ENCODE results near the gene IL4I1. TPM values are rescaled to one million over a fixed set of nuclear protein-coding genes. Genes with fewer than 3 reads are reported as not detected.

Gene IL4I1
- total RNA-seq, 1 donor from 2014 or later, result 1.9 TPM

- DNase-seq (ENCODE audit: low spot score), result peak; percentile 60
Measured at GRCh38 chr19:49851456-49852259, 45.0 kb downstream of the IL4I1 start.

GRCh38 chr19:49850487-49851342 lies 46.0 kb downstream of the IL4I1 start, which contains the start of gene PTOV1:
TSS of gene PTOV1 (plus strand) at chr19:49851159.
- DNase-seq (ENCODE audit: low spot score), result peak; percentile 90

- DNase-seq (ENCODE audit: low spot score), result no peak
Measured at GRCh38 chr19:49850221-49850486, 46.5 kb downstream of the IL4I1 start.

GRCh38 chr19:49849433-49850220 lies 47.1 kb downstream of the IL4I1 start:
- DNase-seq (ENCODE audit: low spot score), result no peak

GRCh38 chr19:49848938-49849337 lies 47.7 kb downstream of the IL4I1 start:
- DNase-seq (ENCODE audit: low spot score), result no peak

GRCh38 chr19:49847731-49848696 lies 48.7 kb downstream of the IL4I1 start:
- DNase-seq (ENCODE audit: low spot score), result no peak

- DNase-seq (ENCODE audit: low spot score), result no peak
Measured at GRCh38 chr19:49846408-49846807, 50.3 kb downstream of the IL4I1 start.

- DNase-seq (ENCODE audit: low spot score), result no peak
Measured at GRCh38 chr19:49845414-49845813, 51.3 kb downstream of the IL4I1 start.

GRCh38 chr19:49844138-49845095 lies 52.3 kb downstream of the IL4I1 start:
- DNase-seq (ENCODE audit: low spot score), result no peak

- no peak for DNase-seq (ENCODE audit: low spot score)
Measured at GRCh38 chr19:49843265-49843664, 53.4 kb downstream of the IL4I1 start.

- DNase-seq (ENCODE audit: low spot score), result no peak
Measured at GRCh38 chr19:49840736-49841249, 55.9 kb downstream of the IL4I1 start.

GRCh38 chr19:49840321-49840720 lies 56.4 kb downstream of the IL4I1 start:
- no peak for DNase-seq (ENCODE audit: low spot score)

- no peak for DNase-seq (ENCODE audit: low spot score)
Measured at GRCh38 chr19:49839713-49840112, 57.0 kb downstream of the IL4I1 start.

Other genes starting within 250 kb of the IL4I1 start
- gene IRF3, start 231.0 kb downstream of the IL4I1 start, total RNA-seq, result 108 TPM
- 12.6 TPM for gene BCL2L12, start 231.0 kb downstream of the IL4I1 start, total RNA-seq
- gene PRMT1, start 219.6 kb downstream of the IL4I1 start, total RNA-seq, result 166 TPM
- gene ADM5, start 207.3 kb downstream of the IL4I1 start, total RNA-seq, result 4.1 TPM
- 3.1 TPM for gene CPT1C, start 205.8 kb downstream of the IL4I1 start, total RNA-seq
- 0.44 TPM for gene TSKS, start 133.6 kb downstream of the IL4I1 start, total RNA-seq
- 66.6 TPM for gene AP2A1, start 129.9 kb downstream of the IL4I1 start, total RNA-seq
- gene FUZ, start 83.6 kb downstream of the IL4I1 start, total RNA-seq, result 13.0 TPM
- gene MED25, start 78.6 kb downstream of the IL4I1 start, total RNA-seq, result 42.2 TPM
- 105 TPM for gene PTOV1, start 45.7 kb downstream of the IL4I1 start, total RNA-seq
- gene PNKP, start 29.3 kb downstream of the IL4I1 start, total RNA-seq, result 122 TPM
- 32.8 TPM for gene AKT1S1, start 19.5 kb downstream of the IL4I1 start, total RNA-seq
- gene TBC1D17, start 19.2 kb downstream of the IL4I1 start, total RNA-seq, result 30.4 TPM
- gene ATF5, start 32.3 kb upstream of the IL4I1 start, total RNA-seq, result 35.5 TPM
- gene NUP62, start 32.6 kb upstream of the IL4I1 start, total RNA-seq, result 42.7 TPM
- gene SIGLEC11, start 64.3 kb upstream of the IL4I1 start, total RNA-seq, result 0.70 TPM
- gene VRK3, start 128.5 kb upstream of the IL4I1 start, total RNA-seq, result 56.6 TPM
- 12.0 TPM for gene ZNF473, start 129.1 kb upstream of the IL4I1 start, total RNA-seq